H1 (cell line): ENCODE measurements around the gene NUP50.

ENCODE experiments used
- BRCA1 ChIP-seq: IDR thresholded peaks from 2 replicates; pipeline ENCODE4 v1.6.1; 2012; ENCODE audit warnings: low read depth, low read length, improper control_type of control experiment
- CBX5 ChIP-seq: fragments of 300-800, 300-1000 bp; sonication (generic); IDR thresholded peaks from 2 replicates; pipeline ENCODE4 v1.7.1; 2016; ENCODE audit warnings: antibody characterized with exemption, low read length, low read depth
- PHF8 ChIP-seq: fragments of 200-600 bp; sonication (generic); conservative IDR thresholded peaks from 2 replicates; pipeline ENCODE4 v1.7.1; 2012; ENCODE audit warnings: low read depth, mild to moderate bottlenecking, inconsistent platforms, low read length, moderate library complexity
- POLR2A ChIP-seq, 2 experiments: IDR thresholded peaks; 1 replicate in 1 of 2; 2 replicates in 1 of 2; pipeline ENCODE4 v1.6.1; 2011; ENCODE audit warnings: low read depth in 2 of 2, low read length in 2 of 2, mild to moderate bottlenecking in 2 of 2; ENCODE audit errors: control extremely low read depth in 1 of 2
- POLR2AphosphoS5 ChIP-seq: IDR thresholded peaks from 2 replicates; pipeline ENCODE4 v1.6.1; 2011; ENCODE audit warnings: low read depth, low read length
- SP1 ChIP-seq: IDR thresholded peaks from 2 replicates; pipeline ENCODE4 v1.6.1; 2011; ENCODE audit warnings: low read depth, low read length
- SP2 ChIP-seq: IDR thresholded peaks from 2 replicates; pipeline ENCODE4 v1.6.1; 2012; ENCODE audit warnings: mild to moderate bottlenecking, low read length, inconsistent platforms
- TCF12 ChIP-seq: IDR thresholded peaks from 2 replicates; pipeline ENCODE4 v1.6.1; 2011; ENCODE audit warnings: low read depth, mild to moderate bottlenecking, low read length
- YY1 ChIP-seq: IDR thresholded peaks from 2 replicates; pipeline ENCODE4 v1.6.1; 2011; ENCODE audit warnings: low read depth, mild to moderate bottlenecking, low read length
- TF ChIP-seq, protein P1 (sequence below), 3 experiments: IDR thresholded peaks; 1 replicate in 2 of 3; 2 replicates in 1 of 3; pipeline versions ENCODE4 v1.5.1 to v1.6.1; 2011; ENCODE audit warnings: low read length in 3 of 3, mild to moderate bottlenecking in 3 of 3, inconsistent platforms in 2 of 3, low read depth in 1 of 3, moderate library complexity in 1 of 3; ENCODE audit not compliant: insufficient read depth in 1 of 3; ENCODE audit errors: control extremely low read depth in 1 of 3
- TF ChIP-seq, protein P2 (sequence below): IDR thresholded peaks from 2 replicates; pipeline ENCODE4 v1.6.1; 2011; ENCODE audit warnings: low read length, improper control_type of control experiment
- TF ChIP-seq, protein P3 (sequence below): IDR thresholded peaks from 2 replicates; pipeline ENCODE4 v1.6.1; 2012; ENCODE audit warnings: low read length, inconsistent platforms

DNA sequence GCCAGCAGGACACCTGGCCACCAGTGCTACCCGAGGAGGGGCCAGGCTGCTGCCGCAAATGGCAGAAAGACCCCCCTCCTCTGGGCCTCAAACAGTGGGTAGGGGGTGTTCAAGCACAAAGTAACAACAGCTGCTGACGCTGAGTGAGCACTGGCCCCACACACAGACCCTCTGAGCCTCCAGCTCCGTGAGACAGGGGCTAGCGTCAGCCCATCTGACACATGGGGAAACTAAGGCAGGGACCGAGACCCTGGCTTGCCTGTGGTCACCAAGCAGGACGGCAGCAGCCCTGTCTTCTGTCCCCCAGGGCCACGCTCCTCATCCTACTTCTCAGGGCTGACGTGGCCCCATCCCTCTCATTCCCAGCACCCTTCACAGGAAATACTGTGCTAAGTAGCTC, 36.5 kb downstream of the NUP50 start:
- TF ChIP-seq YY1 (no peak), TCF12 (no peak), POLR2AphosphoS5 (no peak), SP2 (no peak), POLR2A (IDR thresholded peaks at IDR 0.05; ENCODE audit: control extremely low read depth in 1 of 2, low read depth in 2 of 2, low read length in 2 of 2) (no peak), BRCA1 (no peak), PHF8 (no peak), CBX5 (no peak), SP1 (no peak)
- TF ChIP-seq, protein P1, sequence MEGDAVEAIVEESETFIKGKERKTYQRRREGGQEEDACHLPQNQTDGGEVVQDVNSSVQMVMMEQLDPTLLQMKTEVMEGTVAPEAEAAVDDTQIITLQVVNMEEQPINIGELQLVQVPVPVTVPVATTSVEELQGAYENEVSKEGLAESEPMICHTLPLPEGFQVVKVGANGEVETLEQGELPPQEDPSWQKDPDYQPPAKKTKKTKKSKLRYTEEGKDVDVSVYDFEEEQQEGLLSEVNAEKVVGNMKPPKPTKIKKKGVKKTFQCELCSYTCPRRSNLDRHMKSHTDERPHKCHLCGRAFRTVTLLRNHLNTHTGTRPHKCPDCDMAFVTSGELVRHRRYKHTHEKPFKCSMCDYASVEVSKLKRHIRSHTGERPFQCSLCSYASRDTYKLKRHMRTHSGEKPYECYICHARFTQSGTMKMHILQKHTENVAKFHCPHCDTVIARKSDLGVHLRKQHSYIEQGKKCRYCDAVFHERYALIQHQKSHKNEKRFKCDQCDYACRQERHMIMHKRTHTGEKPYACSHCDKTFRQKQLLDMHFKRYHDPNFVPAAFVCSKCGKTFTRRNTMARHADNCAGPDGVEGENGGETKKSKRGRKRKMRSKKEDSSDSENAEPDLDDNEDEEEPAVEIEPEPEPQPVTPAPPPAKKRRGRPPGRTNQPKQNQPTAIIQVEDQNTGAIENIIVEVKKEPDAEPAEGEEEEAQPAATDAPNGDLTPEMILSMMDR (IDR thresholded peaks at IDR 0.05; ENCODE audit: control extremely low read depth in 1 of 3, insufficient read depth in 1 of 3, low read depth in 1 of 3, low read length in 3 of 3) = no peak
- TF ChIP-seq, protein P2, sequence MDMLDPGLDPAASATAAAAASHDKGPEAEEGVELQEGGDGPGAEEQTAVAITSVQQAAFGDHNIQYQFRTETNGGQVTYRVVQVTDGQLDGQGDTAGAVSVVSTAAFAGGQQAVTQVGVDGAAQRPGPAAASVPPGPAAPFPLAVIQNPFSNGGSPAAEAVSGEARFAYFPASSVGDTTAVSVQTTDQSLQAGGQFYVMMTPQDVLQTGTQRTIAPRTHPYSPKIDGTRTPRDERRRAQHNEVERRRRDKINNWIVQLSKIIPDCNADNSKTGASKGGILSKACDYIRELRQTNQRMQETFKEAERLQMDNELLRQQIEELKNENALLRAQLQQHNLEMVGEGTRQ = no peak
- TF ChIP-seq, protein P3, sequence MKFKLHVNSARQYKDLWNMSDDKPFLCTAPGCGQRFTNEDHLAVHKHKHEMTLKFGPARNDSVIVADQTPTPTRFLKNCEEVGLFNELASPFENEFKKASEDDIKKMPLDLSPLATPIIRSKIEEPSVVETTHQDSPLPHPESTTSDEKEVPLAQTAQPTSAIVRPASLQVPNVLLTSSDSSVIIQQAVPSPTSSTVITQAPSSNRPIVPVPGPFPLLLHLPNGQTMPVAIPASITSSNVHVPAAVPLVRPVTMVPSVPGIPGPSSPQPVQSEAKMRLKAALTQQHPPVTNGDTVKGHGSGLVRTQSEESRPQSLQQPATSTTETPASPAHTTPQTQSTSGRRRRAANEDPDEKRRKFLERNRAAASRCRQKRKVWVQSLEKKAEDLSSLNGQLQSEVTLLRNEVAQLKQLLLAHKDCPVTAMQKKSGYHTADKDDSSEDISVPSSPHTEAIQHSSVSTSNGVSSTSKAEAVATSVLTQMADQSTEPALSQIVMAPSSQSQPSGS = no peak
